Brain microvascular endothelial cell (primary cell): ENCODE measurements around the gene HJURP.

Experiments used
- DNase-seq: peaks from one replicate; pipeline ENCODE4 v3.0.0-alpha.2; 2020
- H3K27ac ChIP-seq: fragments of 250-450 bp; sonication (Bioruptor Pico); 2 replicates; pipeline ENCODE4 v1.5.1; 2020; ENCODE audit warnings: mild to moderate bottlenecking, moderate library complexity
- H3K27me3 ChIP-seq: fragments of 250-450 bp; sonication (Bioruptor Pico); replicated peaks from 2 replicates; pipeline ENCODE4 v1.5.1; 2020; ENCODE audit warnings: mild to moderate bottlenecking
- H3K36me3 ChIP-seq: fragments of 250-450 bp; sonication (Bioruptor Pico); replicated peaks from 2 replicates; pipeline ENCODE4 v1.5.1; 2020; ENCODE audit warnings: mild to moderate bottlenecking
- H3K4me3 ChIP-seq: 2 replicates; pipeline ENCODE4 v1.5.1; 2011; ENCODE audit warnings: low read depth, mild to moderate bottlenecking, control low read depth, low read length, moderate library complexity
- CTCF ChIP-seq: IDR thresholded peaks from 2 replicates; pipeline ENCODE4 v1.5.1; 2011; ENCODE audit warnings: low read depth, mild to moderate bottlenecking, moderate library complexity, low read length, control low read depth, inconsistent platforms; ENCODE audit errors: missing control alignments
- in situ Hi-C: cut with HindIII; loops from 2 replicates; pipeline ENCODE4 v1.10.0; 2017; ENCODE audit warnings: low sequenced_read_pairs, low pct_ligation_motif_present

Gene HJURP

GRCh38 chr2:233831861-233832260, 22.5 kb downstream of the HJURP start:
- no peak for TF ChIP-seq CTCF
- no peak overlapping the region for H3K27ac ChIP-seq
- in situ Hi-C loops: no loop called here
- H3K36me3 ChIP-seq: no peaks in the 10 kb centered on the region
- H3K27me3 ChIP-seq: no peaks in the 10 kb centered on the region
- H3K4me3 ChIP-seq: no peak overlapping the region
- no peak for DNase-seq

DNA sequence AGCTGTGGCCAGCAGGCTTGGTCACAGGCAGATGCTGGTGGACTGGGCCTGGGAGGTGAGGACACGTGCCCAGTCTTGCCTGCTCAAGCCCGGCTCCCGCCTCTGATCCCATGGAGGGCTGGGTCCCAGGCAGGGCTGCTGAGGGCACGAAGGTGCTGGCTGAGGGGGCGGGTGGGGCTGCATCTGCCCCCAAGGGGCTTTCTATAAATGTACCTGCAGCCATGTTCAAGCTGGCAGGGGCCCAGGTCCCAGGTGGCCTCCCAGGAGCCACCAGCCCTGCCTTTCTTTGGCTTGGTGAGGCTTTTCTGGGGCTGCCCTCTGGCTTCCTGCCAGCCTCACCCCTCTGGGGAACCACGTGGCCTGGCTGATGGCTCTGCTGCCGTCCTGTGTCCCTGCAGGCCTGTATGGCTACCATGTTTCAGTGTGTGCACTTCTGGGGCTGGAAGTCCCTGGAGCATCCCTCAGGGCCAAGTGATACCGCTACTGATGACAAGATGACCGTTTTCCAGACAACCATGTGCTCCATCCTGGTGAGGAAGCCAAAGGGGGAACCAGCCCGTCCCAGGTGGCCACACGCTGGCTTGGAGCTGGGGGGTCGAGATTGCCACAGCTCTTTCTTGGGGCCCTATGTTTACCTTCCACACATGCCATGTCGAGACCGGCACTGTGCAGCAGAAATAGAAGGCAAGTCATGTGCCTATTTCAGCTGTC, 23.2 kb downstream of the HJURP start:
- in situ Hi-C loops: no loop called here
- H3K27ac ChIP-seq: no peak overlapping the region

GRCh38 chr2:233830111-233830802, 24.1 kb downstream of the HJURP start:
- in situ Hi-C loops: no loop called here
- H3K36me3 ChIP-seq: no peaks in the 10 kb centered on the region
- no peak overlapping the region for H3K27ac ChIP-seq
- no peak for TF ChIP-seq CTCF
- no peak for DNase-seq
- no peak overlapping the region for H3K4me3 ChIP-seq
- no peaks in the 10 kb centered on the region for H3K27me3 ChIP-seq

More for the DNA sequence above, 23.2 kb downstream of the HJURP start:
- H3K36me3 ChIP-seq: no peaks in the 10 kb centered on the region
- no peaks in the 10 kb centered on the region for H3K27me3 ChIP-seq
- no peak for TF ChIP-seq CTCF
- DNase-seq: no peak
- no peak overlapping the region for H3K4me3 ChIP-seq

GRCh38 chr2:233829193-233830110, 24.9 kb downstream of the HJURP start:
- Histone ChIP-seq H3K4me3 (no peak overlapping the region), H3K36me3 (no peaks in the 10 kb centered on the region), H3K27me3 (no peaks in the 10 kb centered on the region), H3K27ac (no peak overlapping the region)
- DNase-seq: no peak
- in situ Hi-C loops: no loop called here
- TF ChIP-seq CTCF: no peak

GRCh38 chr2:233828546-233829192, 25.7 kb downstream of the HJURP start:
- no peak for TF ChIP-seq CTCF
- DNase-seq: no peak
- Histone ChIP-seq H3K4me3 (no peak overlapping the region), H3K27ac (no peak overlapping the region), H3K27me3 (no peaks in the 10 kb centered on the region), H3K36me3 (no peaks in the 10 kb centered on the region)
- in situ Hi-C loops: no loop called here
